Hepatocyte (in vitro differentiated cells): ENCODE results near the gene CRY2. TPM values are rescaled to one million over a fixed set of nuclear protein-coding genes. Genes with fewer than 3 reads are reported as not detected.
A peak's percentile ranks its signal among the peaks of the same experiment; 100 is the strongest.
"Not testable (repeated sequence)": the region's sequence is repeated elsewhere in the genome, so short reads cannot be mapped to it uniquely, and the experiment has no call there.

ENCODE experiments used
- DNase-seq: peaks from one replicate; pipeline ENCODE4 v3.0.0-alpha.2; 2016; ENCODE audit warnings: low spot score
- H2AFZ ChIP-seq: fragments of 200-600 bp; sonication (generic); 2 replicates; pipeline ENCODE4 v1.6.0; 2016; ENCODE audit warnings: antibody characterized with exemption, mild to moderate bottlenecking
- H3K27ac ChIP-seq: fragments of 200-600 bp; sonication (generic); 2 replicates; pipeline ENCODE4 v1.5.1; 2016; ENCODE audit warnings: mild to moderate bottlenecking
- H3K27me3 ChIP-seq: fragments of 200-600 bp; sonication (generic); 2 replicates; pipeline ENCODE4 v1.6.1; 2016
- H3K36me3 ChIP-seq: fragments of 200-600 bp; sonication (generic); replicated peaks from 2 replicates; pipeline ENCODE4 v1.5.1; 2016; ENCODE audit warnings: low read depth; ENCODE audit not compliant: insufficient read depth
- H3K4me1 ChIP-seq: fragments of 200-600 bp; sonication (generic); 2 replicates; pipeline ENCODE4 v1.5.1; 2016; ENCODE audit warnings: mild to moderate bottlenecking, moderate library complexity; ENCODE audit not compliant: insufficient read depth
- H3K4me2 ChIP-seq: fragments of 200-600 bp; sonication (generic); 2 replicates; pipeline ENCODE4 v1.6.0; 2016
- H3K4me3 ChIP-seq: fragments of 200-600 bp; sonication (generic); 2 replicates; pipeline ENCODE4 v1.5.1; 2016; ENCODE audit warnings: mild to moderate bottlenecking
- H3K79me2 ChIP-seq: fragments of 200-600 bp; sonication (generic); 2 replicates; pipeline ENCODE4 v1.6.0; 2017; ENCODE audit warnings: mild to moderate bottlenecking
- H3K9me2 ChIP-seq: fragments of 200-600 bp; sonication (generic); replicated peaks from 2 replicates; pipeline ENCODE4 v1.6.0; 2017; ENCODE audit warnings: mild to moderate bottlenecking; ENCODE audit not compliant: insufficient read depth
- H3K9me3 ChIP-seq: fragments of 200-600 bp; sonication (generic); 2 replicates; pipeline ENCODE4 v1.5.1; 2016; ENCODE audit warnings: low read depth, mild to moderate bottlenecking
- H4K20me1 ChIP-seq: fragments of 200-600 bp; sonication (generic); 2 replicates; pipeline ENCODE4 v1.6.0; 2016; ENCODE audit warnings: mild to moderate bottlenecking; ENCODE audit not compliant: insufficient read depth, poor library complexity, severe bottlenecking
- CTCF ChIP-seq: fragments of 200-600 bp; sonication (generic); IDR thresholded peaks from 2 replicates; pipeline ENCODE4 v1.5.1; 2016; ENCODE audit warnings: antibody characterized with exemption, mild to moderate bottlenecking; ENCODE audit not compliant: poor library complexity
- EZH2 ChIP-seq: fragments of 200-600 bp; sonication (generic); IDR thresholded peaks from 2 replicates; pipeline ENCODE4 v1.6.1; 2016; ENCODE audit warnings: antibody characterized with exemption, mild to moderate bottlenecking, borderline replicate concordance
- EZH2phosphoT487 ChIP-seq: fragments of 200-600 bp; sonication (generic); IDR thresholded peaks from one replicate; pipeline ENCODE4 v1.6.1; 2018; ENCODE audit warnings: antibody characterized with exemption, mild to moderate bottlenecking, low read depth, moderate library complexity; ENCODE audit not compliant: unreplicated experiment, severe bottlenecking
- WGBS: methylation state at CpG from one replicate; pipeline ENCODE4 v1.1.6; 2016; ENCODE audit warnings: low lambda C conversion rate; ENCODE audit errors: missing lambda C conversion rate; 5-methylcytosine and 5-hydroxymethylcytosine counted together
- polyA plus RNA-seq: library from polyadenylated mRNA; unstranded; fragments of >200 nt; fragmentation: Nextera tagmentation; extraction: Ambion mirVana; gene quantifications from 2 replicates; pipeline ENCODE4 v1.2.1, GENCODE V29; 2016
- total RNA-seq: library from RNA; depleted of rRNA; stranded (reverse); fragments of >200 nt; gene quantifications from 2 replicates; pipeline ENCODE4 v1.2.3, GENCODE V29; 2014

CRY2 gene
- total and polyA plus RNA-seq, 2 experiments from 2014 or later, result 23.8 to 27.6 TPM

DNA sequence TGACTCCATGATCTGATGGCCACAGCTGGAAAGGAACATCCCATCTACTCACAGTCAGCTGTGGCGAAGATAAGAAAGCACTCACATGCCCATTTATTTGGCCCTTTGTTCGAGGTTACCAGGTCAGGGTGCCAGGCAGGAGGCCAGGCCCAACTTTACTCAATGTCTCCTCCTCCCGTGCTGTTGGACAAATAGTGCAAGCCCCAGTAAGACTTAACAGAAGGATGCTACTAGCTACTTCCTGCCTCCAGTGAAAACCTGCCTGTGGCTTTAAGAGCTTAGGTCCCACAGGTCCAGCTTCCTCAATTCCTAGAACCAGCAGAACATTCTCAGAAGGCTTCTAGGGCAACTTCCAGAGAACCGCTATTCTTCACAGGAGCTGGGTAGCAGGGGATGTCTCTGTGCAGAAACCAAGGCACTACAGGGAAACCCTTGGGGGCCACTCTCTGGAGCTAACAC, 12.9 kb upstream of the CRY2 start:
- Histone ChIP-seq H3K4me3 (no peak overlapping the region), H3K36me3 (no peaks in the 10 kb centered on the region), H2AFZ (no peak overlapping the region), H3K9me3 (no peaks in the 10 kb centered on the region), H3K4me2 (no peak overlapping the region), H3K9me2 (no peaks in the 10 kb centered on the region), H4K20me1 (no peaks in the 10 kb centered on the region), H3K27ac (no peak overlapping the region), H3K27me3 (no peaks in the 10 kb centered on the region), H3K79me2 (no peaks in the 10 kb centered on the region), H3K4me1 (no peaks in the 10 kb centered on the region)
- no peak for DNase-seq
- TF ChIP-seq EZH2phosphoT487 (no peak), EZH2 (no peak), CTCF (no peak)
- 77% methylated on average over 4 of the region's 4 CpGs for WGBS

- no peak for TF ChIP-seq CTCF
- TF ChIP-seq EZH2, result no peak
- no peak for TF ChIP-seq EZH2phosphoT487
- no peak overlapping the region for H3K4me2 ChIP-seq
- no peaks in the 10 kb centered on the region for H3K9me3 ChIP-seq
- no peaks in the 10 kb centered on the region for H3K27me3 ChIP-seq
- H3K36me3 ChIP-seq, result no peaks in the 10 kb centered on the region
- no peak for DNase-seq
- no peak overlapping the region for H3K27ac ChIP-seq
- H3K79me2 ChIP-seq, result no peaks in the 10 kb centered on the region
- no peak overlapping the region for H2AFZ ChIP-seq
- H3K9me2 ChIP-seq, result no peaks in the 10 kb centered on the region
- H3K4me3 ChIP-seq, result no peak overlapping the region
- H4K20me1 ChIP-seq, result no peaks in the 10 kb centered on the region
- H3K4me1 ChIP-seq, result no peaks in the 10 kb centered on the region
- 94% methylated on average over 6 of the region's 6 CpGs for WGBS
These were observed 8.1 kb upstream of the CRY2 start for GRCh38 chr11:45839204-45839603.

DNA sequence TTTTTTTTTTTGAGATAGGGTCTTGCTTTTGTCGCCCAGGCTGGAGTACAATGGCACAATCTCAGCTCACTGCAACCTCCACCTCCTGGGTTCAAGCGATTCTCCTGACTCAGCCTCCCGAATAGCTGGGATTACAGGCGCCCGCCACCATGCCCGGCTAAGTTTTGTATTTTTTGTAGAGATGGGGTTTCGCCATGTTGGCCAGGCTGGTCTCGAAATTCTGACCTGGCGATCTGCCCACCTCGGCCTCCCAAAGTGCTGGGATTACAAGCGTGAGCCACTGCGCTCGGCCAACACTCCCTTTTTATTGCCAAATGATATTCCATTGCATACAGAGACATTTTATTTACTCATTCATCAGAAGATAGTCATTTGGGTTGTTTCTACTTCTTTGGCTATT, 7.0 kb upstream of the CRY2 start:
- not testable (repeated sequence) for H3K4me2 ChIP-seq, H4K20me1 ChIP-seq, H3K79me2 ChIP-seq, H3K9me3 ChIP-seq, H3K4me3 ChIP-seq, H2AFZ ChIP-seq, H3K4me1 ChIP-seq, H3K27ac ChIP-seq, H3K27me3 ChIP-seq, H3K36me3 ChIP-seq, H3K9me2 ChIP-seq, DNase-seq
- 97% methylated on average over 13 of the region's 13 CpGs for WGBS

- Histone ChIP-seq H3K9me2 (no peaks in the 10 kb centered on the region), H3K9me3 (no peaks in the 10 kb centered on the region), H3K4me2 (peak overlapping the region; percentile 76), H3K27me3 (no peaks in the 10 kb centered on the region), H3K4me1 (no peaks in the 10 kb centered on the region), H2AFZ (peak overlapping the region; percentile 42), H3K79me2 (peaks cover 6% of the 10 kb centered on the region), H4K20me1 (no peaks in the 10 kb centered on the region), H3K36me3 (no peaks in the 10 kb centered on the region), H3K4me3 (peak overlapping the region; percentile 6), H3K27ac (peak overlapping the region; percentile 97)
- 15% methylated on average over 22 of the region's 22 CpGs for WGBS
- TF ChIP-seq EZH2 (no peak), CTCF (peak; percentile 97), EZH2phosphoT487 (no peak)
- peak; percentile 96 for DNase-seq
These were observed 3.9 kb upstream of the CRY2 start for GRCh38 chr11:45843158-45843924.
